DND-41 (cell line): ENCODE results near the gene DUSP6.

Experiments used
- EZH2 ChIP-seq: IDR thresholded peaks from 3 replicates; pipeline ENCODE4 v1.6.1; 2012; ENCODE audit warnings: borderline replicate concordance, low read depth, mild to moderate bottlenecking, moderate library complexity, low read length, inconsistent platforms; ENCODE audit not compliant: severe bottlenecking
- TF ChIP-seq, protein P1 (sequence below): IDR thresholded peaks from 2 replicates; pipeline ENCODE4 v1.5.1; 2012; ENCODE audit warnings: borderline replicate concordance, low read length, moderate library complexity, mild to moderate bottlenecking; ENCODE audit not compliant: poor library complexity, severe bottlenecking; ENCODE audit errors: extremely low read depth

DNA sequence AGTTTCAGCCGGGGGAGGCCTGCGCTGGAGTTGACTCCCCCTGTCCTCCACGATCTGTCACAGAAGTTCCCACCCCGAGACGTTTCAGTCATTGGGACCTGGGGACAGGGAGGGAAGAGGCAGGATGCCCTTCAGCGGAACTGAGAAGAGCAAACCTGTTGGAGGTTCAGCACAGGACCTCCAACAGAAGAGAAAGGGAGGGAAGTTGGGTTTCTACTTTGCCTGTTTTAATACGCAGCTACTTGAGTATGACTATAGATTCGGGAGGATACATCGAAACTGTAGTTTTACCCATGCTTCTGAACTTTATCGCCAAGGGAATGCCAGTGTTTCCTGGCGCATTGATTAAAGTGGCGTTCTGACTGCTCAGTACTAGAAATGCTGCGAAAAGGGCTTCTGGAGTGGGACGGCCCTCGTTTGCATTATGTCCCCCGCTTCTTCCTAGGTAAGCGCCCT is 2.3 kb upstream of the DUSP6 start:
- TF ChIP-seq, protein P1, sequence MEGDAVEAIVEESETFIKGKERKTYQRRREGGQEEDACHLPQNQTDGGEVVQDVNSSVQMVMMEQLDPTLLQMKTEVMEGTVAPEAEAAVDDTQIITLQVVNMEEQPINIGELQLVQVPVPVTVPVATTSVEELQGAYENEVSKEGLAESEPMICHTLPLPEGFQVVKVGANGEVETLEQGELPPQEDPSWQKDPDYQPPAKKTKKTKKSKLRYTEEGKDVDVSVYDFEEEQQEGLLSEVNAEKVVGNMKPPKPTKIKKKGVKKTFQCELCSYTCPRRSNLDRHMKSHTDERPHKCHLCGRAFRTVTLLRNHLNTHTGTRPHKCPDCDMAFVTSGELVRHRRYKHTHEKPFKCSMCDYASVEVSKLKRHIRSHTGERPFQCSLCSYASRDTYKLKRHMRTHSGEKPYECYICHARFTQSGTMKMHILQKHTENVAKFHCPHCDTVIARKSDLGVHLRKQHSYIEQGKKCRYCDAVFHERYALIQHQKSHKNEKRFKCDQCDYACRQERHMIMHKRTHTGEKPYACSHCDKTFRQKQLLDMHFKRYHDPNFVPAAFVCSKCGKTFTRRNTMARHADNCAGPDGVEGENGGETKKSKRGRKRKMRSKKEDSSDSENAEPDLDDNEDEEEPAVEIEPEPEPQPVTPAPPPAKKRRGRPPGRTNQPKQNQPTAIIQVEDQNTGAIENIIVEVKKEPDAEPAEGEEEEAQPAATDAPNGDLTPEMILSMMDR, result no peak
- TF ChIP-seq EZH2, result no peak
